Panc1 (cell line): ENCODE data around the gene SLC16A5.

Experiments used
- CTCF ChIP-seq: fragments of 450-650 bp; IDR thresholded peaks from 2 replicates; pipeline ENCODE4 v1.5.1; 2017; ENCODE audit warnings: mild to moderate bottlenecking
- REST ChIP-seq, 2 experiments: IDR thresholded peaks; 2 replicates each; pipeline ENCODE4 v1.6.1; 2011 to 2012; ENCODE audit warnings: low read depth in 2 of 2, control low read depth in 1 of 2, low read length in 1 of 2, mild to moderate bottlenecking in 1 of 2, moderate library complexity in 1 of 2; ENCODE audit not compliant: insufficient read depth in 1 of 2
- SIN3A ChIP-seq: IDR thresholded peaks from 2 replicates; pipeline ENCODE4 v1.6.1; 2012; ENCODE audit warnings: low read depth, mild to moderate bottlenecking, low read length, moderate library complexity, borderline replicate concordance; ENCODE audit not compliant: insufficient read depth

- no peak for TF ChIP-seq CTCF
- no peak for TF ChIP-seq REST (IDR thresholded peaks at IDR 0.05; ENCODE audit: insufficient read depth in 1 of 2, low read depth in 2 of 2, low read length in 1 of 2)
- TF ChIP-seq SIN3A, result no peak
These were observed 27.8 kb downstream of the SLC16A5 start for GRCh38 chr17:75115555-75115954.
